Measurements from ENCODE around the gene MBOAT7. TPM values are rescaled to one million over a fixed set of nuclear protein-coding genes. Genes with fewer than 3 reads are reported as not detected.

The MBOAT7 gene
- total RNA-seq, 1 experiment from 2014 or later = 109 TPM

DNA sequence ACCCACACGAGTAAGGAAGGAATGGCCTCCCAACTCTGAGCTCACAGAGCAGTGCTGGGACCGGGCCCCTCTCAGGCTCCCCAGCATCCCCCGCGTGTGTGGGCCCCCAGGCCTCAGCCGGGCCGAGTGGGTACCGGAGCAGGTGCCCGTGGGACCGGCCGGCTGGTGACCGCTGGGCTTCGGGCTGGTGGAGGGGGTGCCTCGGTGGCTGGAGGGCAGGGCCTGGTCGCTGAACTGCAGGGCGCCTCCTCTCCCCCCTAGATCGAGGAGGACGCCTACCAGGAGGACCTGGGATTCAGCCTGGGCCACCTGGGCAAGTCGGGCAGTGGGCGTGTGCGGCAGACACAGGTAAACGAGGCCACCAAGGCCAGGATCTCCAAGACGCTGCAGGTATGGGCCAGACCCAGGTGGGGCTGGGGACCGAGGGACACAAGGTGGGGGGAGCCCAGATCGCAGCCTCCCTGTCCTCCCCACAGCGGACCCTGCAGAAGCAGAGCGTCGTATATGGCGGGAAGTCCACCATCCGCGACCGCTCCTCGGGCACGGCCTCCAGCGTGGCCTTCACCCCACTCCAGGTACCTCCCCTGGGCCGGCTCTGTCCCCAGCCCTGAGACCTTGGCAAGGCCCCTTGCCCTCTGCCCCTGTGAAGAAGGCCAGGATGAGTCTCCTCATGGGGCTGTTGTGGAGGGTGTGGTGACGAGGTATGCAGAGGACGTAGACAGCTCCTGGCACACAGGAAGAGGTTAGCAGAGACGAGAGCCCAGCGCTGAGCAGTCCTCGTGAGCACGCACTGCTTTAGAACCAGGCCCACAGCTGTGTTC lies 60.4 kb downstream of the MBOAT7 start:
- Mint-ChIP-seq H3K27me3 (ENCODE audit: low read depth) (no peaks in the 10 kb centered on the region), H3K27ac (no peak overlapping the region), H3K9me3 (no peaks in the 10 kb centered on the region), H3K4me3 (no peak overlapping the region), H3K4me1 (no peaks in the 10 kb centered on the region), H3K36me3 (peaks cover 46% of the 10 kb centered on the region)
- ChIA-PET POLR2A (no interaction called here), CTCF (no interaction called here)
- ATAC-seq (no peak), DNase-seq (ENCODE audit: low spot score) (no peak)
- TF ChIP-seq RELA (CRISPR knock-in tag; IDR thresholded peaks at IDR 0.05; ENCODE audit: borderline replicate concordance) = no peak
- no peak for TF ChIP-seq ZNF416 (CRISPR knock-in tag; IDR thresholded peaks at IDR 0.05)
- no peak for TF ChIP-seq ZNF219 (CRISPR knock-in tag; IDR thresholded peaks at IDR 0.05; ENCODE audit: borderline replicate concordance)
- TF ChIP-seq ZNF396 (CRISPR knock-in tag; IDR thresholded peaks at IDR 0.05; ENCODE audit: borderline replicate concordance) = no peak
- TF ChIP-seq, protein P1, sequence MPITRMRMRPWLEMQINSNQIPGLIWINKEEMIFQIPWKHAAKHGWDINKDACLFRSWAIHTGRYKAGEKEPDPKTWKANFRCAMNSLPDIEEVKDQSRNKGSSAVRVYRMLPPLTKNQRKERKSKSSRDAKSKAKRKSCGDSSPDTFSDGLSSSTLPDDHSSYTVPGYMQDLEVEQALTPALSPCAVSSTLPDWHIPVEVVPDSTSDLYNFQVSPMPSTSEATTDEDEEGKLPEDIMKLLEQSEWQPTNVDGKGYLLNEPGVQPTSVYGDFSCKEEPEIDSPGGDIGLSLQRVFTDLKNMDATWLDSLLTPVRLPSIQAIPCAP (CRISPR knock-in tag; IDR thresholded peaks at IDR 0.05) = no peak
- TF ChIP-seq, protein P2, sequence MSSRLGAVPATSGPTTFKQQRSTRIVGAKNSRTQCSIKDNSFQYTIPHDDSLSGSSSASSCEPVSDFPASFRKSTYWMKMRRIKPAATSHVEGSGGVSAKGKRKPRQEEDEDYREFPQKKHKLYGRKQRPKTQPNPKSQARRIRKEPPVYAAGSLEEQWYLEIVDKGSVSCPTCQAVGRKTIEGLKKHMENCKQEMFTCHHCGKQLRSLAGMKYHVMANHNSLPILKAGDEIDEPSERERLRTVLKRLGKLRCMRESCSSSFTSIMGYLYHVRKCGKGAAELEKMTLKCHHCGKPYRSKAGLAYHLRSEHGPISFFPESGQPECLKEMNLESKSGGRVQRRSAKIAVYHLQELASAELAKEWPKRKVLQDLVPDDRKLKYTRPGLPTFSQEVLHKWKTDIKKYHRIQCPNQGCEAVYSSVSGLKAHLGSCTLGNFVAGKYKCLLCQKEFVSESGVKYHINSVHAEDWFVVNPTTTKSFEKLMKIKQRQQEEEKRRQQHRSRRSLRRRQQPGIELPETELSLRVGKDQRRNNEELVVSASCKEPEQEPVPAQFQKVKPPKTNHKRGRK (CRISPR knock-in tag; IDR thresholded peaks at IDR 0.05; ENCODE audit: borderline replicate concordance) = no peak
- TF ChIP-seq ZNF138 (CRISPR knock-in tag; conservative IDR thresholded peaks at IDR 0.05) = no peak
- TF ChIP-seq, protein P3, sequence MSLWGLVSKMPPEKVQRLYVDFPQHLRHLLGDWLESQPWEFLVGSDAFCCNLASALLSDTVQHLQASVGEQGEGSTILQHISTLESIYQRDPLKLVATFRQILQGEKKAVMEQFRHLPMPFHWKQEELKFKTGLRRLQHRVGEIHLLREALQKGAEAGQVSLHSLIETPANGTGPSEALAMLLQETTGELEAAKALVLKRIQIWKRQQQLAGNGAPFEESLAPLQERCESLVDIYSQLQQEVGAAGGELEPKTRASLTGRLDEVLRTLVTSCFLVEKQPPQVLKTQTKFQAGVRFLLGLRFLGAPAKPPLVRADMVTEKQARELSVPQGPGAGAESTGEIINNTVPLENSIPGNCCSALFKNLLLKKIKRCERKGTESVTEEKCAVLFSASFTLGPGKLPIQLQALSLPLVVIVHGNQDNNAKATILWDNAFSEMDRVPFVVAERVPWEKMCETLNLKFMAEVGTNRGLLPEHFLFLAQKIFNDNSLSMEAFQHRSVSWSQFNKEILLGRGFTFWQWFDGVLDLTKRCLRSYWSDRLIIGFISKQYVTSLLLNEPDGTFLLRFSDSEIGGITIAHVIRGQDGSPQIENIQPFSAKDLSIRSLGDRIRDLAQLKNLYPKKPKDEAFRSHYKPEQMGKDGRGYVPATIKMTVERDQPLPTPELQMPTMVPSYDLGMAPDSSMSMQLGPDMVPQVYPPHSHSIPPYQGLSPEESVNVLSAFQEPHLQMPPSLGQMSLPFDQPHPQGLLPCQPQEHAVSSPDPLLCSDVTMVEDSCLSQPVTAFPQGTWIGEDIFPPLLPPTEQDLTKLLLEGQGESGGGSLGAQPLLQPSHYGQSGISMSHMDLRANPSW (CRISPR knock-in tag; conservative IDR thresholded peaks at IDR 0.05; ENCODE audit: low read depth) = no peak
- TF ChIP-seq, protein P4, sequence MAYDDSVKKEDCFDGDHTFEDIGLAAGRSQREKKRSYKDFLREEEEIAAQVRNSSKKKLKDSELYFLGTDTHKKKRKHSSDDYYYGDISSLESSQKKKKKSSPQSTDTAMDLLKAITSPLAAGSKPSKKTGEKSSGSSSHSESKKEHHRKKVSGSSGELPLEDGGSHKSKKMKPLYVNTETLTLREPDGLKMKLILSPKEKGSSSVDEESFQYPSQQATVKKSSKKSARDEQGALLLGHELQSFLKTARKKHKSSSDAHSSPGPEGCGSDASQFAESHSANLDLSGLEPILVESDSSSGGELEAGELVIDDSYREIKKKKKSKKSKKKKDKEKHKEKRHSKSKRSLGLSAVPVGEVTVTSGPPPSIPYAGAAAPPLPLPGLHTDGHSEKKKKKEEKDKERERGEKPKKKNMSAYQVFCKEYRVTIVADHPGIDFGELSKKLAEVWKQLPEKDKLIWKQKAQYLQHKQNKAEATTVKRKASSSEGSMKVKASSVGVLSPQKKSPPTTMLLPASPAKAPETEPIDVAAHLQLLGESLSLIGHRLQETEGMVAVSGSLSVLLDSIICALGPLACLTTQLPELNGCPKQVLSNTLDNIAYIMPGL (CRISPR knock-in tag; IDR thresholded peaks at IDR 0.05) = no peak
- TF ChIP-seq JUN (CRISPR knock-in tag; IDR thresholded peaks at IDR 0.05) = no peak
- TF ChIP-seq IRF2 (CRISPR knock-in tag; IDR thresholded peaks at IDR 0.05; ENCODE audit: borderline replicate concordance, low read depth) = no peak
- TF ChIP-seq ZNF232 (CRISPR knock-in tag; IDR thresholded peaks at IDR 0.05) = no peak
- no peak for TF ChIP-seq ZNF423 (CRISPR knock-in tag; IDR thresholded peaks at IDR 0.05)

DNA sequence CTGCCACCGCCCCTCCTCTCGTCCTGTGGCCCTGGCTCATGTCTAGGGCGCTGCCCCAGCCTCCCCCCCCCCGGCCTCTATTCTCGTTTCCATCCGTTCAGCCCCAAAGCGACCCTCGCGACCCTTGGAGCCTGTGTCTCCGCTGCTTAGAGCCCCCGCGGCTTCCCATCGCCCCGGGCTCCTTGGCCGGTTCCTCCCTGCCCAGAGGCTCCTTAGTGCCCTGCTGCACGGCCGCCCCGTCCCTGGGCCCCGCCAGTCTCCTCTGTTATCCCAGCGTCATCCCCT lies 61.0 kb downstream of the MBOAT7 start:
- TF ChIP-seq ZNF416 (CRISPR knock-in tag; IDR thresholded peaks at IDR 0.05) (no peak), JUN (CRISPR knock-in tag; IDR thresholded peaks at IDR 0.05) (no peak), ZNF219 (CRISPR knock-in tag; IDR thresholded peaks at IDR 0.05; ENCODE audit: borderline replicate concordance) (no peak), TEAD1 (CRISPR knock-in tag; IDR thresholded peaks at IDR 0.05) (no peak), PRRX2 (CRISPR knock-in tag; IDR thresholded peaks at IDR 0.05) (no peak), TEAD4 (CRISPR knock-in tag; IDR thresholded peaks at IDR 0.05) (no peak), FOXK1 (CRISPR knock-in tag; IDR thresholded peaks at IDR 0.05) (no peak), TP53 (CRISPR knock-in tag; IDR thresholded peaks at IDR 0.05) (no peak), CBFB (CRISPR knock-in tag; IDR thresholded peaks at IDR 0.05; ENCODE audit: low read depth) (no peak)
- TF ChIP-seq, protein P5, sequence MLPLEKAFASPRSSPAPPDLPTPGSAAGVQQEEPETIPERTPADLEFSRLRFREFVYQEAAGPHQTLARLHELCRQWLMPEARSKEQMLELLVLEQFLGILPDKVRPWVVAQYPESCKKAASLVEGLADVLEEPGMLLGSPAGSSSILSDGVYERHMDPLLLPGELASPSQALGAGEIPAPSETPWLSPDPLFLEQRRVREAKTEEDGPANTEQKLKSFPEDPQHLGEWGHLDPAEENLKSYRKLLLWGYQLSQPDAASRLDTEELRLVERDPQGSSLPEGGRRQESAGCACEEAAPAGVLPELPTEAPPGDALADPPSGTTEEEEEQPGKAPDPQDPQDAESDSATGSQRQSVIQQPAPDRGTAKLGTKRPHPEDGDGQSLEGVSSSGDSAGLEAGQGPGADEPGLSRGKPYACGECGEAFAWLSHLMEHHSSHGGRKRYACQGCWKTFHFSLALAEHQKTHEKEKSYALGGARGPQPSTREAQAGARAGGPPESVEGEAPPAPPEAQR (CRISPR knock-in tag; IDR thresholded peaks at IDR 0.05) = no peak
- TF ChIP-seq, protein P6, sequence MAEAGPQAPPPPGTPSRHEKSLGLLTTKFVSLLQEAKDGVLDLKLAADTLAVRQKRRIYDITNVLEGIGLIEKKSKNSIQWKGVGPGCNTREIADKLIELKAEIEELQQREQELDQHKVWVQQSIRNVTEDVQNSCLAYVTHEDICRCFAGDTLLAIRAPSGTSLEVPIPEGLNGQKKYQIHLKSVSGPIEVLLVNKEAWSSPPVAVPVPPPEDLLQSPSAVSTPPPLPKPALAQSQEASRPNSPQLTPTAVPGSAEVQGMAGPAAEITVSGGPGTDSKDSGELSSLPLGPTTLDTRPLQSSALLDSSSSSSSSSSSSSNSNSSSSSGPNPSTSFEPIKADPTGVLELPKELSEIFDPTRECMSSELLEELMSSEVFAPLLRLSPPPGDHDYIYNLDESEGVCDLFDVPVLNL (CRISPR knock-in tag; IDR thresholded peaks at IDR 0.05; ENCODE audit: borderline replicate concordance, low read depth) = no peak
- TF ChIP-seq, protein P7, sequence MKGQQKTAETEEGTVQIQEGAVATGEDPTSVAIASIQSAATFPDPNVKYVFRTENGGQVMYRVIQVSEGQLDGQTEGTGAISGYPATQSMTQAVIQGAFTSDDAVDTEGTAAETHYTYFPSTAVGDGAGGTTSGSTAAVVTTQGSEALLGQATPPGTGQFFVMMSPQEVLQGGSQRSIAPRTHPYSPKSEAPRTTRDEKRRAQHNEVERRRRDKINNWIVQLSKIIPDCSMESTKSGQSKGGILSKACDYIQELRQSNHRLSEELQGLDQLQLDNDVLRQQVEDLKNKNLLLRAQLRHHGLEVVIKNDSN (CRISPR knock-in tag; IDR thresholded peaks at IDR 0.05) = no peak
- TF ChIP-seq, protein P1 (CRISPR knock-in tag; IDR thresholded peaks at IDR 0.05) = no peak
- Mint-ChIP-seq H3K27me3 (ENCODE audit: low read depth) (no peaks in the 10 kb centered on the region), H3K9me3 (no peaks in the 10 kb centered on the region), H3K27ac (no peak overlapping the region), H3K36me3 (peaks cover 51% of the 10 kb centered on the region), H3K4me3 (no peak overlapping the region), H3K4me1 (no peaks in the 10 kb centered on the region)
- ChIA-PET POLR2A (no interaction called here), CTCF (no interaction called here)
- ATAC-seq (no peak), DNase-seq (ENCODE audit: low spot score) (no peak)

Measured in WTC11 (cell line).